ENCODE measurements around the gene SPTBN5. TPM values are rescaled to one million over a fixed set of nuclear protein-coding genes. Genes with fewer than 3 reads are reported as not detected.

SPTBN5 gene
- total RNA-seq, 2 donors from 2014 or later, result 0.63 to 1.3 TPM

DNA sequence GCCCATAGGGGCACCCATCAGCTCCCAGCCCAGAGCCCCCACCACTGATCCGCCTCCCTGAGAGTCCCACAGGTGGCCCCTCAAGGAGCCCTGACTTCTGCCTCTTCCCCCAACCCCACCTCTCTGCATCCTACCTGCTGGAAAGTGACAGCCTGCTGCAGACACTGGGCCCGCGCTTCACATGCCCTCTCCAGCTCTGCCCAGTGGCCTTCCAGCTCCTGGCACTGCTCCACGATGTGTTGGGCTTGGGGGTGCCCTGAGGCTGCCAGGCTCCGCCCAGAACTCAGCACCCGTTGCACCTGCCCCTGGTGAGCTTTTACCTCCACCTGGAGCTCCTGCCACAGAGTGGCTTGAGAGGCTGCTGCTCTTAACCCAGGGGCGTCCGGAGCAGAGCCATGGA is 20.1 kb downstream of the SPTBN5 start:
- H3K27me3 ChIP-seq, result no peaks in the 10 kb centered on the region
- H3K4me1 ChIP-seq, result peaks cover 0 to 7% of the 10 kb centered on the region in 2 donors
- no peak overlapping the region for H3K27ac ChIP-seq
- H3K9me3 ChIP-seq, result no peaks in the 10 kb centered on the region
- H3K36me3 ChIP-seq, result no peaks in the 10 kb centered on the region
- no peak for DNase-seq (ENCODE audit: low spot score)
- H3K4me3 ChIP-seq, result no peak overlapping the region
- TF ChIP-seq, protein P1, sequence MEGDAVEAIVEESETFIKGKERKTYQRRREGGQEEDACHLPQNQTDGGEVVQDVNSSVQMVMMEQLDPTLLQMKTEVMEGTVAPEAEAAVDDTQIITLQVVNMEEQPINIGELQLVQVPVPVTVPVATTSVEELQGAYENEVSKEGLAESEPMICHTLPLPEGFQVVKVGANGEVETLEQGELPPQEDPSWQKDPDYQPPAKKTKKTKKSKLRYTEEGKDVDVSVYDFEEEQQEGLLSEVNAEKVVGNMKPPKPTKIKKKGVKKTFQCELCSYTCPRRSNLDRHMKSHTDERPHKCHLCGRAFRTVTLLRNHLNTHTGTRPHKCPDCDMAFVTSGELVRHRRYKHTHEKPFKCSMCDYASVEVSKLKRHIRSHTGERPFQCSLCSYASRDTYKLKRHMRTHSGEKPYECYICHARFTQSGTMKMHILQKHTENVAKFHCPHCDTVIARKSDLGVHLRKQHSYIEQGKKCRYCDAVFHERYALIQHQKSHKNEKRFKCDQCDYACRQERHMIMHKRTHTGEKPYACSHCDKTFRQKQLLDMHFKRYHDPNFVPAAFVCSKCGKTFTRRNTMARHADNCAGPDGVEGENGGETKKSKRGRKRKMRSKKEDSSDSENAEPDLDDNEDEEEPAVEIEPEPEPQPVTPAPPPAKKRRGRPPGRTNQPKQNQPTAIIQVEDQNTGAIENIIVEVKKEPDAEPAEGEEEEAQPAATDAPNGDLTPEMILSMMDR (IDR thresholded peaks at IDR 0.05), result no peak

DNA sequence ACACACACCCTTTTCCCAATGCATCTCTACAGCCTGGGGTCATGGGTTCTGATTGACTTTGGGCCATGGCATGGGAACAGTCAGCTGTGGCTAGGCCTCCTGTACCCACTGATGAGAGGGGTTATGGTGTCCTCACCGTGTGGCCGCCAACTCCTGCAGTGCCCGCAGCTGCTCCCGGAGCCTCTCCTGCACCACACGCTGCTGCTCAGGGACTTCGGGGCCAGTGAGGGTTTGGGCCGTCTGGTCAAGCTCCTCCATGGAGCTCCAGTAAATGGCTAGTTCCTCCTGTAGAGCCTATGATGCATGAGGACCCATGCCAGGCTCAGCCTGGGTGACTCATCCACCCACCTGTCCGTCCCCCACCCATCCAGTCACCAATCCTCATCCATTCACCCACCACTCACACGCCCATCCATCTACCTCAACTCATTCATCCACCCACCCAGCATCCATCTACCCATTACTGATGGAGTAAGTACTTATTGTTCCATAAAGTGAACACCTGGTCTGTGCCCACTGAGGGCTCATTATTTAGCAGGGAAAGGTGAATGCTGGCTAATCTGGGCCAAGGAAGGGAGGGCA is 21.6 kb downstream of the SPTBN5 start:
- Histone ChIP-seq H3K4me1 (no peaks in the 10 kb centered on the region), H3K36me3 (no peaks in the 10 kb centered on the region)
- TF ChIP-seq, protein P1 (IDR thresholded peaks at IDR 0.05), result no peak

DNA sequence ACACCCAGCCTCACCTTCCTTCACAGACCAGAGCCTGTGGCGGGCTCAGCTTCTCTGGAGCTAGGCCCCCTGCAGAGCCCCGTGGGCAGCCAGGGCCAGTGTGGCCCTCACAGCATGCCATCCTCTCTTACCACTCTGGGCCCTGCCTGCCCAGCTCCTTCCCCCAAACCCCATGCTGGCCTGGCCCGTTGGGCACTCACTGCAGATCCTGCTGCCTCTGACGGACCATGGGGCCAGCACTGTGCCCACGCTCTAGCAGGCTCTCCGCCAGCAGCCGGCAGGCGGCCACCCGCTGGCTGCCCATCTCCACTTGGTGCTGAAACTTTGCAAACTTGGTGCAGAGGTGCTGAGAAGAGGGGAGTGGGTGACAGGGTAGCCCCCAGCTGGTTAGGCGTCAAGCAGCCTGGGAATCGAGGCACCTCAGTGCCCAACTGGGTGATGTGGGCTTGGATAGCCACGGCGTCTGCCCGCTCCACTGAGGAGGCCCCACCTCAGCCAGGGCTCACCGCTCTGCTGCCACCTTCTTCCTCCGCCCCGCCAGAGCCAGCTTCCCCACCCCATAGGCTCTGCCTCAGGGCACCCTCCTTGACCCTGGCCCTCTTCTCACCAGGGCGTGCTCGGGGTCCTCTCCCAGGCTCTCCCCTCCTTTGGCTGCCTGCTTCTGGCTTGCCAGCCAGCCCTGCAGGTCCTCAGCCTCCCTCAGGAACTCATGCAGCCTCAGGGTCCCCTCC is 22.5 kb downstream of the SPTBN5 start:
- no peak for DNase-seq (ENCODE audit: low spot score)
- H3K4me1 ChIP-seq, result no peaks in the 10 kb centered on the region
- no peak overlapping the region for H3K27ac ChIP-seq
- no peaks in the 10 kb centered on the region for H3K9me3 ChIP-seq
- H3K27me3 ChIP-seq, result no peaks in the 10 kb centered on the region
- H3K4me3 ChIP-seq, result no peak overlapping the region
- TF ChIP-seq, protein P1 (IDR thresholded peaks at IDR 0.05), result no peak
- no peaks in the 10 kb centered on the region for H3K36me3 ChIP-seq

More for the DNA sequence above, 21.6 kb downstream of the SPTBN5 start:
- Histone ChIP-seq H3K4me3 (no peak overlapping the region), H3K9me3 (no peaks in the 10 kb centered on the region), H3K27me3 (no peaks in the 10 kb centered on the region), H3K27ac (no peak overlapping the region)
- DNase-seq (ENCODE audit: low spot score), result no peak

DNA sequence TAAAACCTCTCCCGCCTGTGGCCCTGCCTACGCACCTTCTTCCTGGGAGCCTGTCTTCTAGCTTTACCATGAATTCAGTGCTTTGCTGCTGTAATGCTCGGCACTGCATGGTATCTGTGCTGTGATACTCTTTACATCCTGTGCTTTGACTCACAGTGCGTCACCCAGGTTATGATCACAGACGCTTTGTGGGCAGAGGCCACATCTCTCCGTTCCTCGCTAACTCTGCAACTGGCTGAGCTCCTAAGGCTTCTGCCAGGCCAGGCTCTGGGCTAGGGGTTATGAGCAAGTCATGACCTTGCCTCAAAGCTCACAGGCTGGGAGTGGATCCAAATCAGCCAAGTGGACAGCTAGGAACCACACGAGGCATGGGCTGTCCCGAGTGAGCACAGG is 23.2 kb downstream of the SPTBN5 start:
- Histone ChIP-seq H3K27ac (no peak overlapping the region), H3K4me3 (no peak overlapping the region), H3K27me3 (no peaks in the 10 kb centered on the region), H3K9me3 (no peaks in the 10 kb centered on the region), H3K4me1 (no peaks in the 10 kb centered on the region), H3K36me3 (no peaks in the 10 kb centered on the region)
- no peak for DNase-seq (ENCODE audit: low spot score)
- TF ChIP-seq, protein P1 (IDR thresholded peaks at IDR 0.05), result no peak

DNA sequence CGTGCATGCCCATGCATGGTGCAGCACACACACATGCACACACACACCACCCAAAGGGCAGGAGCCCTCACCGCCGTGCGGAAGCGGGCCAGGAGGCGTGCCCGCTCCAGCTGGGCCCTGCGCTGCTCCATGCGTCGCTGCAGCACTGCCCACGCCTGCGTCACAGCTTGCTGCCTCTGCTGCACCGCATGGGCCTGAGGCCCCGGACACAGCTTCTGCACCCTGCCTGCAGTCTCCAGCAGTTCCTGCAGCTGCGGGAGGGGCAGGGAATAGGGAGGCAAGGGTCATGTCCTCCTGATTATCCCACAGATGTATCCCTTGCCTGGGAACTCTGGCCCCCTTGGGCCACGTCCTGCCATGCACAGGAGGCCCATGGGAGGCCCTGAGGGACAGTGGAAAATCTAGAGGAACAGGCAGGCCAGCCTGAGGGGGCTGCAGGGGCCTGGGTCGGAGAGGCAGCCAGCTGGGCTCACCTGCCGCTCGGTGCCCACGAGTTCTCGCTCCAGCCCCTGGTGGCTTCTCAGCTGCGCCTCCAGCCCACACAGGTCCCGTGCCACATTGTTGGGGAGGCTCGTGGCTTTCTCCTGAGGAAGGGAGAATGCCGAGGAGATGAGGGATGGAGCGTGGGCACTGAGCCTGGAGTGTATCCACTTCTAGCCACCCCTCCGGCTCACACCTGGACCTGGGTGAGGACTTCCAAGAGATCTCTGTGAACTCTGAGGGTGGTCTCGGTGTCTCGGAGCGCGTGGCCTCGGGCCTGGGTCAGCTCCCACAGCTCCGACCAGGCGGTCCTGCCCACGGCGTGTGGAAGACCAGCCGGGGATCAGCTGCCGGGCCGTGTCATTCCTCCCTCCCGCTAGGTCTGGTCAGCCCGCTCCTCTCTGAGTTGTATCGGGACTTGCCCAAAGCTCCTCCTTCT is 23.8 kb downstream of the SPTBN5 start:
- H3K4me3 ChIP-seq, result no peak overlapping the region
- H3K27ac ChIP-seq, result no peak overlapping the region
- DNase-seq (ENCODE audit: low spot score), result no peak
- H3K27me3 ChIP-seq, result no peaks in the 10 kb centered on the region
- no peaks in the 10 kb centered on the region for H3K4me1 ChIP-seq
- no peaks in the 10 kb centered on the region for H3K36me3 ChIP-seq
- TF ChIP-seq, protein P1 (IDR thresholded peaks at IDR 0.05), result no peak
- no peaks in the 10 kb centered on the region for H3K9me3 ChIP-seq
